TTC549 (cell line): ENCODE data around the gene TOMM34.

Experiments used
- FAIRE-seq: peaks from 2 replicates; lab custom pipeline; 2012; peaks lifted over from hg19 to GRCh38; lab: Jason Lieb, UNC

TOMM34 gene

GRCh38 chr20:44960103-44960852, at the start of gene TOMM34:
TOMM34 (minus strand) TSS chr20:44960397; CDS start chr20:44960333, 64 bp downstream.
- FAIRE-seq: no peak

GRCh38 chr20:45008521-45009049, 48.4 kb upstream of the TOMM34 start:
- FAIRE-seq: no peak

- no peak for FAIRE-seq
Observed at GRCh38 chr20:44997668-44998067, 37.5 kb upstream of the TOMM34 start.

GRCh38 chr20:44997171-44997570, 37.0 kb upstream of the TOMM34 start:
- FAIRE-seq: no peak

GRCh38 chr20:44993343-44993742, 33.1 kb upstream of the TOMM34 start:
- FAIRE-seq: no peak

- FAIRE-seq: no peak
Observed at GRCh38 chr20:44990957-44991356, 30.8 kb upstream of the TOMM34 start.

GRCh38 chr20:44990425-44990824, 30.2 kb upstream of the TOMM34 start:
- FAIRE-seq: no peak

GRCh38 chr20:44988631-44989171, 28.5 kb upstream of the TOMM34 start:
- FAIRE-seq: no peak

GRCh38 chr20:44983093-44983674, 23.0 kb upstream of the TOMM34 start:
- FAIRE-seq: no peak

- no peak for FAIRE-seq
Observed at GRCh38 chr20:44981736-44982406, 21.7 kb upstream of the TOMM34 start.

GRCh38 chr20:44979090-44979621, 19.0 kb upstream of the TOMM34 start:
- no peak for FAIRE-seq

- FAIRE-seq: no peak
Observed at GRCh38 chr20:44976698-44977097, 16.5 kb upstream of the TOMM34 start.

- FAIRE-seq: no peak
Observed at GRCh38 chr20:44973053-44973452, 12.9 kb upstream of the TOMM34 start.

- FAIRE-seq: no peak
Observed at GRCh38 chr20:44970243-44970757, 10.1 kb upstream of the TOMM34 start.

- FAIRE-seq: no peak
Observed at GRCh38 chr20:44969300-44969894, 9.2 kb upstream of the TOMM34 start.

- FAIRE-seq: no peak
Observed at GRCh38 chr20:44967207-44967807, 7.1 kb upstream of the TOMM34 start.

- no peak for FAIRE-seq
Observed at GRCh38 chr20:44966030-44966961, 6.1 kb upstream of the TOMM34 start, which contains the start of gene STK4. STK4 (plus strand) TSS chr20:44966512; CDS start chr20:44966569, 57 bp downstream.

GRCh38 chr20:44965651-44966029, 5.4 kb upstream of the TOMM34 start:
- FAIRE-seq: no peak

GRCh38 chr20:44963325-44964215, 3.4 kb upstream of the TOMM34 start:
- FAIRE-seq: no peak
